NCI-H446 (cell line): Measurements from ENCODE around the gene HIPK4.
"Not testable (repeated sequence)": the region's sequence is repeated elsewhere in the genome, so short reads cannot be mapped to it uniquely, and the experiment has no call there.

Experiments
- DNase-seq, 2 experiments: peaks; one replicate each; lab custom pipeline; 2025; lab: John Stamatoyannopoulos, UW

HIPK4 gene

GRCh38 chr19:40392894-40393517 lies 3.0 kb upstream of the HIPK4 start:
- DNase-seq: no peak

GRCh38 chr19:40392123-40392522 lies 2.1 kb upstream of the HIPK4 start:
- DNase-seq: no peak

- DNase-seq: no peak
Measured at GRCh38 chr19:40389404-40390083, 437 bp downstream of the HIPK4 start.

- DNase-seq: no peak
Measured at GRCh38 chr19:40388481-40388880, 1.5 kb downstream of the HIPK4 start.

DNA sequence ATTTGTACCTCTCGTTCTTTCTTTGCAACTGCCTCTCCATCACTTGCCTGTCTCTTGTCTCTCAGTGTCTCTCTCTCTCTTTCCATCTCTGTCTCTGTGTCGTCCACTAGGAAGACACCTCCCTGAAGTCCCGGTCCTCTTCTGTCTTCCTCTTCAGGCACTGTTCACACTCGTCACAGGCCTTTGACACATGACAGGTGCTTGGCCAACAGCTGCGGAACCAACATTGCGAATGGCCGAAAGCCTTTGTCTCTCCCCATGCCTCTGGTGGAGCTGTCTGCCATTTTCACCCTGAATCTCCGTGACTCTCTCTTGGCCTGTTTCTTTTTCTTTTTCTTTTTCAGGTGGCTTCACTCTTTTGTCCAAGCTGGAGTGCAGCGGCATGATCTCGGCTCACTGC lies 2.8 kb downstream of the HIPK4 start:
- DNase-seq: no peak

- no peak for DNase-seq
Measured at GRCh38 chr19:40383668-40384248, 6.2 kb downstream of the HIPK4 start.

- DNase-seq: no peak
Measured at GRCh38 chr19:40381321-40381720, 8.7 kb downstream of the HIPK4 start.

GRCh38 chr19:40380199-40381037 lies 9.6 kb downstream of the HIPK4 start:
- no peak for DNase-seq

- no peak for DNase-seq
Measured at GRCh38 chr19:40379446-40380198, 10.4 kb downstream of the HIPK4 start.

DNA sequence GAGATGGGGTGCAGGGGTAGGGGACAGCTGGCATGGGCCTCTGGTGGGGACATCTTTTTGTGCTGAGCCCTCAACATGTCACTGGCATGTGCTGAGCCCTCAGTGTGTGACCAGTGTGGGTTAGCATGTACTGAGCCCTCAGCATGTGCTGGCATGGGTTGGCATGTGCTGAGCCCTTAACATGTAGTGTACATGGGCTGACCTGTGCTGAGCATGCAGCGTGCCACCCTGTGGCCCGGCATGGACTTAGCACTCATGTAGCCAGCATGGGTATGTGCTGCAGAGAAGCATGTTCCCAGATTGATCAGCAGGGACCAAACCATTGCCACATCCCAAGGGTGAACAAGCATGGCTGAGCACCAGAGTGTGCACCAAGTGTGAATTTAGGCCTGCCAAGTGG lies 11.5 kb downstream of the HIPK4 start:
- no peak for DNase-seq

GRCh38 chr19:40377876-40378385 lies 12.1 kb downstream of the HIPK4 start:
- no peak for DNase-seq

DNA sequence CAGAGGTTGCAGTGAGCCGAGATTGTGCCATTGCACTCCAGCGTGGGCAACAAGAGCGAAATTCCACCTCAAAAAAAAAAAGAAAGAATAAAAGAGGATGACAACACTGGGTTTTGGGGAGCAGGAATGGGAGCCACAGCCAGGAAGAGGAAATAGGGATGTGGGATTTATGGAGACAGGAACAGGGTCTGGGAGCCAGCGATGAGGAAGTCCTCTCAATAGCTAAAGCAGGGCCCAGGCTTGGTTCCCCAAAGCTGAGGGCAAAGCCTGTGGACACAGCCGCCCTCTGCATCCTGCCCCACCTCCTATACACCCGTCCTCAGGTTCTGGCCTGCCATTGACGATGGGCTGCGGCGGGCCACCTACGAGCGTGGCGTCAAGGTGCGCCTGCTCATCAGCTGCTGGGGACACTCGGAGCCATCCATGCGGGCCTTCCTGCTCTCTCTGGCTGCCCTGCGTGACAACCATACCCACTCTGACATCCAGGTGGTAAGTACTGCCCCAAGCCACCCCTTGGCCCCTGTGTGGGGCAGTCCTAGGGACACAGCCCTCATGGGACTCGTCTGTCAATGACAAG lies 13.6 kb downstream of the HIPK4 start:
- DNase-seq: no peak

GRCh38 chr19:40374084-40374483 lies 15.9 kb downstream of the HIPK4 start:
- no peak for DNase-seq

DNA sequence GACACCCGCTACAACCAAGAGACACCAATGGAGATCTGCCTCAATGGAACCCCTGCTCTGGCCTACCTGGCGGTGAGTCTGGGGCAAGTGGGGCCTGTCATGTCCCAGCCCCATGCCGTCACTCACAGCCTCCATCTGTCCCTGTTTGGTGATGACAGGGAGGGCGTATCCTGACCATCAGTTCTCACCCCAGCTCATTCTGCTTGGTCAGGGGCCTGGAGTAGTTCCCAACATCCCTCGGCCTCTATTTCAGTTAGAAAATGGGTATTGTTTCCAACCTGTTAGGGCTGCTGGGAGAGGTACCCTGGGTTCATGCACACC lies 18.2 kb downstream of the HIPK4 start:
- DNase-seq: no peak

DNA sequence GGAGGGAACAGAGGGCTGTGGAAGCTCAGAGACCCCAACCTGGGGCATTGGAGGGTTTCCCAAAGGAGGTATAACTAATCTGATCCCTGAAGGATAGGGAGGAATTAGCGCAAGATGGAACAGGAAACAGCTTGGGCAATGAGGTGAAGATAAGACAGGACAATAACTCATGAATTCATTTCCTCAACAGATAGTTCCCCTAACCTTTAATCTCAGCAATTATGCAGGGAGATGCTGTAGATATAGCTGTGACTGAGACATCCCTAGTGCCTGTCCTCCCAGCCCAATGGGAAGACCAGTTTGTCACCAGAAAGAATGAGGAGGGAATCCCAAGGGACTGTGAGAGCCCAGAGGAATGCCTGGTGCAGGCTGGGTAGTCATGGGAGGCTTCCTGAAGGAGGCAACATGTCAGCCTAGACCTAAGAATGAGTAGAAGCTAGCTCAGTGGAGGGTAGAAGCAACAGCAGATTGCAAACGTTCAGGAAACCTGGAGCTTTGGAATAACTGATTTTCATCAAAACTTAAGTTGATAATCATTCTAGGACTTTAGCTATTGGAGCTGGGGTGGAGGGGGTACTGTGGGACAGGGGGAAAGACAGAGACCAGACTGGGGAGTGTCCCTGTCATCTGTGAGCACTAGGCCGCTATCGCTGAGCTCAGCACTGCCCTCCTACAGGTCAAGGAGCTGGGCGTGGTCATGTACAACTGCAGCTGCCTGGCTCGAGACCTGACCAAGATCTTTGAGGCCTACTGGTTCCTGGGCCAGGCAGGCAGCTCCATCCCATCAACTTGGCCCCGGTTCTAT lies 18.8 kb downstream of the HIPK4 start:
- no peak for DNase-seq

DNA sequence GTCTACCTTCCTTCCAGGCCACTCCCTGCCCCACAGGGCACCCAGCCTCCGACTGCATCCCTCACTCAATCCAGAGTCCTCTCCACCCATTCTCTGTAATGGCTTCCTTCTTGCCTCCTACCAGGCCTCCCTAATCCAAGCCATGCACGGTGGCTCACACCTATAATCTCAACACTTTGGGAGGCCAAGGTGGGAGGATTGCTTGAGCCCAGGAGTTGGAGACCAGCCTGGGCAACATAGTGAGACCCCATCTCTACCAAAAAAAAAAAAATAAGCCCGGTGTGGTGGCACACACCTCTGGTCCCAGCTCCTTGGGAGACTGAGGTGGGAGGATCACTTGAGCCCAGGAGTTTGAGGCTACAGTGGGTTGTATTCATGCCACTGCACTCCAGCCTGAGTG lies 19.7 kb downstream of the HIPK4 start:
- not testable (repeated sequence) for DNase-seq

GRCh38 chr19:40369797-40370196 lies 20.2 kb downstream of the HIPK4 start:
- DNase-seq: no peak

DNA sequence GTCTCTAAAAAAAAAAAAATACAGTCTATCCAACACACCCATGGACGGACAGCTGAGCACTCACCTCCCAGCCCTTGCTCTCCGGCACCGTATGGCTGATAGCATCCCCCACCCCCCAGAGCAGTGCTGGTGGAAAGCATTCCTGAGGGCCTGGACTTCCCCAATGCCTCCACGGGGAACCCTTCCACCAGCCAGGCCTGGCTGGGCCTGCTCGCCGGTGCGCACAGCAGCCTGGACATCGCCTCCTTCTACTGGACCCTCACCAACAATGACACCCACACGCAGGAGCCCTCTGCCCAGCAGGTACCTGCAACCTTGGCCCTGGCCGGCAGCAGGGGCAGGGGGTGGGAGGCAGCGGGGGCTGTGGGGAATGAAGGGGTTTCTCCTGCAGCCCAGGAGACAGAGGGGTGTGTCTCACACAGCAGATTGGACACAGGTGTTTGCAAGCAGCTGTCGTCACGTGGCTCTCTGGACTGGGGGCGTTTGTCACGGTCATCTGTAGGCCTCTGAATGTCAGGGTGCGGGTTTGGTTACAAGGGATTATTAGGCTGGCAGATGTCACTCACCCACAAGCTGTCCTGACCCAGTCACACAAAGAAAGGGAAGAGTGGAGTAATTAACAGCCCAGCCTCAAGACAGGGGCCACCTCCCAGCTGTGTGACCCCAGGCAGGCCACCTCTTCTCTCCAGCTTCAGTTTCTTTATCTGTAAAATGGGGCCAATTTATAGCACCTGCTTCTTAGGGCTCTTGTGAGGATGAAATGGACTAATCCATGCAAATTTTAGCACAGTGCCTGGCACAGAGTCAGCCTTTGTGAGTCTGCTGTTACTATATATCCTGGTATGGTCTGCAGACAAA lies 22.2 kb downstream of the HIPK4 start:
- no peak for DNase-seq

- no peak for DNase-seq
Measured at GRCh38 chr19:40366697-40367561, 23.1 kb downstream of the HIPK4 start.
